Urothelium cell line (cell line): ENCODE results near the gene CDCA3.

Experiments used
- DNase-seq: peaks from one replicate; pipeline ENCODE4 v3.0.0; 2011; ENCODE audit warnings: low spot score, mixed read lengths
- FAIRE-seq: peaks from 2 replicates; lab custom pipeline; 2011; peaks lifted over from hg19 to GRCh38; lab: Jason Lieb, UNC

The CDCA3 gene

DNA sequence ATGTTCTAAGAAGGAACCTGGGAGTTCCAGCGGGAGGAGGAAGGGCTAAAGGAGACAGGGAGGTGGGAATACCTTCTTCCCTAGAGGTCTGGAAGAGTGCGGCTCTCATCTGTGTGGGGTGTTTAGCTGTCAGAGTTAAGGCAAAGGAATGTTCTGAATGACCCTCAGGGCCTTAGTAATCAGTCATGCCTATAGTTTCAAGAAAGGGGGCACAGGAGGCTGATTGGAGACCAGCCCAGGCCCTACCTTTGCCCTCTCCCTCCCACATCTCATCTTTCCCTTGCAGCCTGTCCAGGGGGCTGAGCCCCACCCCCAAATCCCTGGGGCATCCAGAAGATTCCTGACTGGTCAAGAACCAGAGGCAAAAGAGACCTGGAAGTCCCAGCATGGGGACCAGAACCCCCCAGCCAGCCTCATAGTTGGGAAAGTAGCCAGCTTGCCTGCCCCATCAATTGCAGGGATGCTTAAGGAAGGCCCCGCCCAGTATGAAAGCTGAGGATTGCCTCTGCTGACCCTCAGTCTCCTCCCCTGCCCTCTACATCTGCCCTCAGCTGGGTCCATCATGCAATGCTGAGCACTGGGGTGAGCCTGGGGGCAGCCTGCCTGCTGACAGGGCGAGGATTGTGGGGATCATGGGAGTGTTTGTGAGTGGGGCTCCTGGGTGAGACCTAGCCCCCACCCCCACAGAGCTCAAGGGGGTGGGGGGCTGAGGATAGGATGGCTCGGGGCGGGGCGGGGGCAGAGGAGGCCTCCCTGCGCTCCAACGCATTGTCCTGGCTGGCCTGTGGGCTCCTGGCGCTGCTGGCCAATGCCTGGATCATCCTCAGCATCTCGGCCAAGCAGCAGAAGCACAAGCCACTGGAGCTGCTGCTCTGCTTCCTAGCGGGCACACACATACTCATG is 27.7 kb downstream of the CDCA3 start:
- DNase-seq (no peak), FAIRE-seq (peak; percentile 46)

DNA sequence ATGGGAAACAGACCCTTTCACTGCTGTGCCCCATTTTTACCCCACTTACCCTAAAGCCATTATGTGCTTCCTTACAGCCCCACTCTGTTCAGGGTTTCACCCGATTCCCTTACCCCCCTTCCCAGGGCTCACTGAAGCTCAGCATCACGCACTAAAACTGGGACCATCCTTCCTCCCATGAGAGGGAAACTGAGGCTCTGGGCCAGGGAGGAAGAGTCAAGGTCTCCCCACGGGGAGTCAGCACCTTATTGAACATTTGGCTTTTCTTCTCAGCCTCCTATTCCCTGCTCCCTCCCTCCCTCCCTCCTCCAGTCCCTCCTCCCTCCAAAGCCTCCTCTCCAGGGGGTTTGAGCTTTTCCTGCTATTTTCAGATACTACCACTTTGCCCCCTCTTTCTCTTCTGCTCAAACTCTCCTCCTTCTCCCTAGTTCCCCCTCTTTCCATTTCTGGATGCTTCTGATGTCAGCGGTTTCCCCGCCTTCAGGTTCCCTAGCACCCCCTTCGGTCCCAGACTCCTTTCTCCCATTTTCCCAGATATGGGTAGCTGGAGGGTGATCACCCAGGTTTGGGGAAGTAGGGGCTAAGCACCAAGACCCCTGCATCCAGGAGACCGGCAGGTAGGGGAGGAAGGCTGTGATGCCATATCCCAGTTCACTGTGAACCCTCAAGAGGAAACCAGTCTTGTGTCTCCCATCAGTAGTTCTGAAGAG is 28.5 kb downstream of the CDCA3 start:
- DNase-seq (no peak), FAIRE-seq (peak; percentile 95)

DNA sequence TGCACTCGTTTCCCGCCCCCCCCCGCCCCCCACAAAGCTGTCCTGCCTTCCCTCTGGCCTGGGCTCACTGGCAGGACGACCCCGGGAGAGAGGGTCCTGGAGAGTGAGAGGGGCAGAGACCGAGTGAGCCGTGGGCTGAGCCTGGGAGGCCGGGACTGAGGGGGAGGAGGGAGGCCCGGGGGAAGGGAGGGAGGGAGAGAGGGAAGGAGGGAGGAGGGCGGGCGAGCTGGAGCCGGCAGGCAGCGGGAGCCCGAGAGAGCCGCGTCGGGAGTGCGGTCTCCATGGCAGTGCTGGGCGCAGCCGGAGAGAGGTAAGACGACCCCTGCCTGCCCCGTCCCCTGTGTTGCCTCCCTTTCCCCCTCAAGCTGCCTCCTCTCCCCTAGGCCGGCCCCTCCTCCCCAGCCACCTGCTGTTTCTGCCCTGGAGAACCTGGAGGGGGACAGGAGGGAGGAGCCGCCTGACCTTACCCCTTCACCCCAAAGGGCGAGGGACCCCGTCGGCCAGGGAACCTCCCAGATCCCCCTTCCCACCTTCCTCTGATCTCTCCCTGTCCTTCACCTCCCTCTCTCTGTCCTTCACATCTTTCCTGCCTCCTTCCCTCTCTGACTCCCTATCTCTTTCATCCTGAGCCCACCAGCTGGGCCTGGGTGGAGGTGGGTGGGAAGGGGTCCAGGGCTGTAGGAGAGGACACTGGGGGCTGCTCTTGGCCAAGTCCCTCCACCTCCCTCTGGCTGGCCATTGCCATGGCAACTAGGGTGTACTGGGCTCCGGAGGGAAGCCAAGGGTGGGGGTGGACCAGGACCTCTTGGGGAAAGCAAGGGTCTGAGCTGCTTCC is 29.3 kb downstream of the CDCA3 start, which contains the start of gene GPR162:
TSS of gene GPR162 (plus strand) at position 231 of the 835 bp plus-strand sequence. CDS start 2,078 bp downstream, outside the sequence.
- FAIRE-seq = peak; percentile 89
- peak; percentile 84 for DNase-seq

DNA sequence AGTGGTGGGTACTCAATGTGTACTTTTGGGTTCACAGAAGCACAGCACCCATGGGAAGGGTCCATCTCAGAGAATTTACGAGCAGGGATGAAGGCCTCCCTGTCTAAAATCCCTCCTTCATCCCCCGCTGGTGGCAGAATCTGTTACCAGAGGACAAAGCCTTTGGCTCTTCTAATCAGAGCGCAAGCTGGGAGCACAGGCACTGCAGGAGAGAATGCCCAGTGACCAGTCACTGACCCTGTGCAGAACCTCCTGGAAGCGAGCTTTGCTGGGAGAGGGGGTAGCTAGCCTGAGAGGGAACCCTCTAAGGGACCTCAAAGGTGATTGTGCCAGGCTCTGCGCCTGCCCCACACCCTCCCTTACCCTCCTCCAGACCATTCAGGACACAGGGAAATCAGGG is 30.9 kb downstream of the CDCA3 start:
- DNase-seq (no peak), FAIRE-seq (no peak)

DNA sequence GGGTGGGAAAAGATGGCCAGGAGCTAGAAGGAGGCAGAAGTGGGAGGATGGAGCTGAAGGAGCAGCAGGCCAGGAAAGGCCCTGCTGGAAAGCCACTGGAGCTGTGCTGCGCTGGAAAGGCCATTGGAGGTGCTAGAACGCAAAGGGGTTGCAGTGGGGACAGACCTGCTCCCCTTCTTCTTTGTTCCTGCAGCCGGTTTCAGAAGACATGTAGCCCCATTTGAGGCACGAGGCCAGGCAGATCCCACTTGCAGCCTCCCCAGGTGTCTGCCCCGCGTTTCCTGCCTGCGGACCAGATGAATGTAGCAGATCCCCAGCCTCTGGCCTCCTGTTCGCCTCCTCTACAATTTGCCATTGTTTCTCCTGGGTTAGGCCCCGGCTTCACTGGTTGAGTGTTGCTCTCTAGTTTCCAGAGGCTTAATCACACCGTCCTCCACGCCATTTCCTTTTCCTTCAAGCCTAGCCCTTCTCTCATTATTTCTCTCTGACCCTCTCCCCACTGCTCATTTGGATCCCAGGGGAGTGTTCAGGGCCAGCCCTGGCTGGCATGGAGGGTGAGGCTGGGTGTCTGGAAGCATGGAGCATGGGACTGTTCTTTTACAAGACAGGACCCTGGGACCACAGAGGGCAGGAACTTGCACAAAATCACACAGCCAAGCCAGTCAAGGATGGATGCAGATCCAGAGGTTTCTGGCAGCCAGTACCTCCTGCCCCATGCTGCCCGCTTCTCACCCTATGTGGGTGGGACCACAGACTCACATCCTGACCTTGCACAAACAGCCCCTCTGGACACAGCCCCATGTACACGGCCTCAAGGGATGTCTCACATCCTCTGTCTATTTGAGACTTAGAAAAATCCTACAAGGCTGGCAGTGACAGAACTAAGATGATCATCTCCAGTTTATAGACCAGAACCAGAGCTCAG is 31.7 kb downstream of the CDCA3 start:
- no peak for FAIRE-seq
- DNase-seq = no peak

DNA sequence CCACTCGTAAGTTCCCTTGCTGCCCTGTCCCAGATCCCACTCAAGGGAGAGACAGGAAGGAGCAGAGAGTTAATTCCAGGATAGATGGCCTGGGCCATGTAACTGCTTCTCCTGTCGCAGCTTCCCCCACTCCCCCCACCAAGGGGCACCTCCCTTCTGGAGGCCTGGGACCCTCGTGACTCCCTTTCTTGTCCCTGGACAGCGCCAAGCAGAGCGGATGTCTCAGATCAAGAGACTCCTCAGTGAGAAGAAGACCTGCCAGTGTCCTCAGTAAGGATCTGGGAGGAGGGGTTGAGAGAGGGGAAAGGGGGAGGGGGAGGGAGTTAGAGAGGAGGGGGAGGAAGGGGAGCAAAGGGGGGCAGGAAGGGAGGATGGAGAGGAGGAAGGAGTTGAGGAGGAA is 32.4 kb downstream of the CDCA3 start:
- peak; percentile 63 for FAIRE-seq

DNA sequence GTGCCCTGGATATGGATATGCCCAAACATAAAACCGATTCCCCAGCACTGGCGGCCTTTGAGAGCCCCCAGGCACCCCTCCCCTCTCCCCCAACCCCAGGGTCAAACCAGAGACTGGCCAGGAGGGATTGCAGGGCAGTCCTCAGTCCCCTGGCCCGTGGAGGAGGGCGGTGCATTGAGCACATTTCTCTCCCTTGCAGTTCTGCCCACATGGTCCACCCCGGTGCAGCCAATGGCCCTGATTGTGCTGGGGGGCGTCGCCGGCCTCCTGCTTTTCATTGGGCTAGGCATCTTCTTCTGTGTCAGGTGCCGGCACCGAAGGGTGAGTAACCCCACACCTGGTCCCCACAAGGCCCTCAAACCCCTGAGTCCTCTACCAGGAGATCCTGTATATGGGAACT is 32.9 kb downstream of the CDCA3 start:
- peak; percentile 5 for FAIRE-seq
- no peak for DNase-seq

More for the DNA sequence above, 32.4 kb downstream of the CDCA3 start:
- no peak for DNase-seq

DNA sequence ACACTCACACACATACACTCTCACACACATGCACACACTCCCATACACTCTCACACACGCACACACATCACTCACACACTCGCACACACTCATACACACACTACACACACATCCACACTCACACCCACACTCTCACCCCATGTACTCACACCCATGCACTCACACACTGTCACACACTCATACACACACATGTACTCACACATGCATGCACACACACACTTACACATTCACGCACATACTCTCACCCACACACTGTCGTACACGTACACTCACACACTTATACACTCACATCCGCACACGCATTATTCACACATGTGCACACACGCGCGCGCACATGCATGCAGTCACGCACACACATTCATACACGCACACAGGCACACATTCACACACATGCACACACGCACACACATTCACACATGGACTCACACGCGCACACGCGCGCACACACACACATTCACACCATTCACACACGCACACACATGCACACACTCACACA is 33.4 kb downstream of the CDCA3 start:
- FAIRE-seq = peak; percentile 100

DNA sequence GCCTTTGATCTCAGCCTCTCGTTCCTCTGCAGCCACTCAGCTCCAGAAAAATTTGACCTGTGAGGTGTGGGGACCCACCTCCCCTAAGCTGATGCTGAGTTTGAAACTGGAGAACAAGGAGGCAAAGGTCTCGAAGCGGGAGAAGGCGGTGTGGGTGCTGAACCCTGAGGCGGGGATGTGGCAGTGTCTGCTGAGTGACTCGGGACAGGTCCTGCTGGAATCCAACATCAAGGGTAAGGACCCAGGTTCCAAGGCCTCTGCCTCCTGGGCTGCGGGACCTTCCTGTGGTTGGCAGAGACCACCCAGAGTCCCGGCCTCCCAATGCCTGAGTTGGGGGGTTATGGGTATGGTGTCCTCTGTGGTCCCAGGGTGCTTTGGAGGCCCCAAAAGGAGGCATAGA is 34.0 kb downstream of the CDCA3 start:
- DNase-seq (no peak), FAIRE-seq (no peak)

More for the DNA sequence above, 33.4 kb downstream of the CDCA3 start:
- no peak for DNase-seq

DNA sequence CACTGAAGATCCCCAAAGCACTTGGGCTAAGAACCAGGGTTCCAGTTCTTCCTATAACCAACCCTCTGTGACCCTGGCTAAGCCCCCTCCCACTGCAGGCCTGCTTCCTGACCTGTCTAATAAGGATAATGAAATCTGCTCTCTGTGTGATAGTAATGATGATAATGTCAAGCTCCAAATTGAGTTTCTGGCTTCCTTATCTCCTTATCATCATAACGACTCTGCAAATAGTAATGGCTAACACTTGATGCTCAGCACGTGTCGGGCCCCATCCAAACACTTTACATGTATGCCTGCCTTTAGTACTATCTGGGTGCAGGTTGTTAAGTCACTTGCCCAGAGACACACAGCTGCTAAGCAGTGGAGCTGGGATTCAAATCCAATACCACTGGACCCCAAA is 34.5 kb downstream of the CDCA3 start:
- FAIRE-seq = peak; percentile 35
- no peak for DNase-seq

DNA sequence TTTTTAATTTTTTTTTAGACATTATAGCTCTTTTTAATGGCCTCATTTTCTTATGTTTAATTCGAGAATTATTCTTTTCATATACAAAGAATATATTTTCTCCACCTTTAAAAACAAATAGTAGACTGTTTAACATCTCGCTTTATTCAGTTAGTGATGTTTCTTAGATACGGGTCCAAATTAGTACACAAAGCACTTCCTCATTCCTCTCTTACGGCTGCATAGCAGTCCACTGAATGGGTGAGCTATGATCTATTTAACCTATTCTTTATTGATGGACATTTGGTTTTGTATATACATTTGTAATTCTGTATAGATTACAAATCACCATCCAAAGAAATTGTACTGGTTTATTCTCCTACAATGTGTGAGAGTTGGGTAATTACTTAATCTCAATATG is 37.7 kb downstream of the CDCA3 start:
- DNase-seq (no peak), FAIRE-seq (no peak)

DNA sequence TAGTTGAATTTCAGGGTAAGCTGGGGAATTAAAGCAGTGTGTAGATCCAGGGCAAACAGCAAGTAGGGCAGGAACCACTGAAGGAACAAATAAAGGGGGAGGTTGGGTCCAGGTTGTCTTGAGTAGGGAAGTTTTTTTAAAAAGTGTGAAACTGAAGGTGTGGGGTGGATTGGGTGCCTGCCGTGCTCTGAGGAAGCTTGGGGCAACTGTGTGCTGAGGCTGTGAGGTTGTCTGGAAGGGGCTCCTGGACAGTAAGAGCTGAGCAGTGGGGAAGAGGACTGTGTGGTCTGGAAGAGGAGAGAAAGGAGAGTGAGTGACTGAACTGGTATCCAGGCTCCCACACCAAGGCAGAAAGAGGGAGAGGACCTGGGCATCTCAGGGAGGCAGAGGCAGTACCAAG is 40.3 kb downstream of the CDCA3 start:
- DNase-seq (no peak), FAIRE-seq (peak; percentile 69)

DNA sequence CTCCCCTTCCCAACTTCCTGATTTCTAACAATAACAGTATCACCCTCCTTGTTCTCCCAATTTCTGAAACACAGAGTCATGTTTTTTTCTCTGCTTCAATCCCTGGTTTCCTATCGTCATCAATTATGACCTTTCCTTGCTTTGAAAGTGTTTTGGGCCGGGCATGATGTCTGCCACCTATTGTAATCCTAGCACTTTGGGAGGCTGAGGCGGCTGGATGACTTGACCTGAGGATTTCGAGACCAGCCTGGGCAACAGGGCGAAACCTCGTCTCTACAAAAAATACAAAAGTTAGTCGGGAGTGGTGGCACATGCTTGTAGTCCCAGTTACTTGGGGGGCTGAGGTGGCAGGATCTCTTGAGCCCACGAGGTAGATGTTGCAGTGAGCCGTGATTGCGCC is 42.0 kb downstream of the CDCA3 start:
- FAIRE-seq (no peak), DNase-seq (no peak)

DNA sequence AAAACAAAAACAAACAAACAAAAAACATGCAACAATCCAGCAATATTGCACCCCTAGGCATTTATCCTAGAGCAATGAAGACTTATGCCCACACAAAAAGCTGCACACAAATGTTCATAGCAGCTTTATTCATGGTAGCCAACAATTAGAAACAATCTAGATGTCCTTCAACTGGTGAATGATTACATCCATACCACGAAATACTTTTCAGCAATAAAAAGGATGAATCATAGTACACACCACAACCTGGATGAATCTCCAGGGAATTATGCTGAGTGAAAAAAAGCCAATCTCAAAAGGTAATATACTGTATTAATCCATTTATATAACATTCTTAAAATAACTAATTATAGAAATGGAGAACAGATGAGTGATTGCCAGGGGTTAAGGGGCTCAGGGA is 43.9 kb downstream of the CDCA3 start:
- FAIRE-seq (no peak), DNase-seq (no peak)

DNA sequence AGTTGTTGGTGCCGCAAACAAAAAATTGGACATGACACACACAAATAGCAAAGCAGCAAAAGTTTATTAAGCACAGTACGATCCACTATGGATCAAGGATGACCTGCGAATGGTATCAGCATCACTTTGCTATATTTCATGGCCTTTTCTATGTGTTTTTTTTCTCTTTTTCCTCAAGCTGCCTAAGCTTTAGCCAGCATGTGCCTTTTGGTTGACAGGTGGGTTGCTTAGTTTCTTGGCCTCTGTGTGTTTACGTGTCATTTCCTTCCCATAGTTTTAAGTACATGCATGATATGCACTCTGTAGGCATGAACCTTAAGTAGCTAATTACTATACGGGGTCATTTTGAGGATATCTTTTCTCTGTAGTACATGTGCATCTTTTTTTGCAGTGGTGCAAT is 51.9 kb downstream of the CDCA3 start:
- FAIRE-seq (no peak), DNase-seq (no peak)
